ENCODE measurements around the gene SGSH.

SGSH gene

GRCh38 chr17:80252871-80253270 lies 32.7 kb upstream of the SGSH start:
- TF ChIP-seq, protein P1, sequence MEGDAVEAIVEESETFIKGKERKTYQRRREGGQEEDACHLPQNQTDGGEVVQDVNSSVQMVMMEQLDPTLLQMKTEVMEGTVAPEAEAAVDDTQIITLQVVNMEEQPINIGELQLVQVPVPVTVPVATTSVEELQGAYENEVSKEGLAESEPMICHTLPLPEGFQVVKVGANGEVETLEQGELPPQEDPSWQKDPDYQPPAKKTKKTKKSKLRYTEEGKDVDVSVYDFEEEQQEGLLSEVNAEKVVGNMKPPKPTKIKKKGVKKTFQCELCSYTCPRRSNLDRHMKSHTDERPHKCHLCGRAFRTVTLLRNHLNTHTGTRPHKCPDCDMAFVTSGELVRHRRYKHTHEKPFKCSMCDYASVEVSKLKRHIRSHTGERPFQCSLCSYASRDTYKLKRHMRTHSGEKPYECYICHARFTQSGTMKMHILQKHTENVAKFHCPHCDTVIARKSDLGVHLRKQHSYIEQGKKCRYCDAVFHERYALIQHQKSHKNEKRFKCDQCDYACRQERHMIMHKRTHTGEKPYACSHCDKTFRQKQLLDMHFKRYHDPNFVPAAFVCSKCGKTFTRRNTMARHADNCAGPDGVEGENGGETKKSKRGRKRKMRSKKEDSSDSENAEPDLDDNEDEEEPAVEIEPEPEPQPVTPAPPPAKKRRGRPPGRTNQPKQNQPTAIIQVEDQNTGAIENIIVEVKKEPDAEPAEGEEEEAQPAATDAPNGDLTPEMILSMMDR (conservative IDR thresholded peaks at IDR 0.05; ENCODE audit: low read length): no peak; the same call in none of the 2 replicates
- DNase-seq (ENCODE audit: low read depth): no peak
- H3K4me3 ChIP-seq (ENCODE audit: low read length): no peak overlapping the region

DNA sequence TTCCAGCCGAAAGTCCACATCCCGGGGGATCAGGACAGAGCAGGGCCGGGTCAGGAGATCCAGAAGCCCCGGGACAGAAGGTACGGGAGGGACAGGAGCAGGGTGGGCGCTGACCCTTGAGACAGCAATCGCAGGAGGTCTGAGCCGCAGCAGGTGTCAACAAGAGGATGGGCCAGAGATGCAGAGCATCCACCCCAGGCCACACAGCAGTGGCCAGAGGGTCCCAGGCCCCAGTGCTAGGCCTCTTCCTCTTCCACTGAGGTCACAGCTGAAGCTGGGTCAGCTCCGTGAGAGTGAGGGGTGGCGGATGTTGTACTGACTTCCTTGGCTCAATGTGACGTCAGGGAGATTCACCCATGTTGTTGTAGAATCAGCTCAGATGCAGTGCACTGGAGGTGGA lies 31.8 kb upstream of the SGSH start:
- TF ChIP-seq, protein P1 (conservative IDR thresholded peaks at IDR 0.05; ENCODE audit: low read length): no peak
- H3K4me3 ChIP-seq (ENCODE audit: low read length): no peak overlapping the region
- no peak for DNase-seq (ENCODE audit: low read depth)

DNA sequence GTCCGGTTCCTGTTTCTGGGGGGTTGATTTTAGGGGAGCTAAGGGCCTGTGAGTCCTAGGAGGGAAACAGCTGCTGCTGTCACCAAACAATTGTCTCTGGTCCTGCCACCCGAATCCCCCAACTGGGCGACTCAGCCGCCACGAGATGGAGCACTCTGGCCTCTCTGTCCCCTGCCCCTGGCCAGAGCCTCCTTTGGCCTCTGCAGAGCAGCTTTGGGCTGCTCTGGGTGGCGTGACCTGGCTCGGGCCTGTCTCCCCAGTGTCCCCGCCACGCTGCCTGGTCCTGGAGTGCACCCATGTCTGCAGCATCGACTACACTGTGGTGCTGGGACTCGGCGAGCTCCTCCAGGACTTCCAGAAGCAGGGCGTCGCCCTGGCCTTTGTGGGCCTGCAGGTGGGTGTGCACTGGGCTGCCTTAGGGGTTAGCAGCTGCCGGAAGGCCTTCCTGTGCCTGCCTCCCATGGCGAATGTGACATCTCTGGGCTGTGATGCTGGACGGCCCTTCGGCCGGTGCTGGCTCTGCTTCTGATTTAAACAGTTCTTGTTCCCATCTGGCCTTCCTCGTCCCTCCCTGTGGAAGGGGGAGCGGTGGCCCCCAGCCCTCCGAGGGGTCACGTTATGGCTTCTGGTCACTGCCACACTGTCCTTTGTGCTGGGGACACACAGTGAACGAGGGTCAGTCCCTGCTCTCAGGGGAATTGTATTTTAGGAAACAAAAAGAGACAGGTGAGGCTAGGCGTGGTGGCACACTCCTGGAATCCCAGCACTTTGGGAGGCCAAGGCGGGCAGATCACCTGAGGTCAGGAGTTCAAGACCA lies 29.0 kb upstream of the SGSH start:
- TF ChIP-seq, protein P1 (conservative IDR thresholded peaks at IDR 0.05; ENCODE audit: low read length): no peak
- DNase-seq (ENCODE audit: low read depth): no peak
- H3K4me3 ChIP-seq (ENCODE audit: low read length): no peak overlapping the region

GRCh38 chr17:80248001-80248893 lies 28.1 kb upstream of the SGSH start:
- no peak for DNase-seq (ENCODE audit: low read depth)
- no peak overlapping the region for H3K4me3 ChIP-seq (ENCODE audit: low read length)
- TF ChIP-seq, protein P1 (conservative IDR thresholded peaks at IDR 0.05; ENCODE audit: low read length): no peak

DNA sequence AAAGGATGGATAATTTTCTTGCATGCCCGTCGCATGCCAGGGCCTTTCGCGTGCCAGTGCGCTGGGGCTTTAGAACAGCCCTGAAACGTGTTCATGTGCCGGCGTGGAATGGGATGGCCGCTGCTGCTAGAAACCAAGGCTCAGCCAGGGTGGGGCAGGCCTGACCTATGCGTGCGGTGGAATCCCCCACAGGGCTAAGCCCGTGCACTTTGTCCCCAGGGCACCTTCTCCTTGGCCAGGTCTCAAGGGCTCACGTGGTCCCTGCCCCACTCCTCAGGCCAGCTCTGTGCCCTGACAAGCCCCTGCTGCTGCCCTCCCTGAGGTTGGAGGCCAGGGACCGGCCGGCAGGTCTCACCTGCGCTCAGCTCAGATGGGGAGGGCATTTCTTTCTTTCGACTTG lies 27.4 kb upstream of the SGSH start:
- no peak overlapping the region for H3K4me3 ChIP-seq (ENCODE audit: low read length)
- DNase-seq (ENCODE audit: low read depth): no peak
- TF ChIP-seq, protein P1 (conservative IDR thresholded peaks at IDR 0.05; ENCODE audit: low read length): no peak

GRCh38 chr17:80246726-80247125 lies 26.6 kb upstream of the SGSH start:
- DNase-seq (ENCODE audit: low read depth): no peak
- TF ChIP-seq, protein P1 (conservative IDR thresholded peaks at IDR 0.05; ENCODE audit: low read length): no peak
- no peak overlapping the region for H3K4me3 ChIP-seq (ENCODE audit: low read length)

Data from AG10803 (cell line).